ENCODE measurements around the gene NIT2.

NIT2 gene

GRCh38 chr3:100358413-100358812 is 23.9 kb downstream of the NIT2 start:
- TF ChIP-seq CEBPB (IDR thresholded peaks at IDR 0.05) (no peak), MAX (IDR thresholded peaks at IDR 0.05) (no peak), TEAD4 (IDR thresholded peaks at IDR 0.05) (no peak), CREB1 (IDR thresholded peaks at IDR 0.05; ENCODE audit: low read depth) (no peak), YY1 (IDR thresholded peaks at IDR 0.05; ENCODE audit: low read depth) (no peak), NFIC (IDR thresholded peaks at IDR 0.05) (no peak), ZBTB7A (IDR thresholded peaks at IDR 0.05; ENCODE audit: low read depth) (no peak), EP300 (IDR thresholded peaks at IDR 0.05; ENCODE audit: borderline replicate concordance) (no peak)
- TF ChIP-seq, protein P1, sequence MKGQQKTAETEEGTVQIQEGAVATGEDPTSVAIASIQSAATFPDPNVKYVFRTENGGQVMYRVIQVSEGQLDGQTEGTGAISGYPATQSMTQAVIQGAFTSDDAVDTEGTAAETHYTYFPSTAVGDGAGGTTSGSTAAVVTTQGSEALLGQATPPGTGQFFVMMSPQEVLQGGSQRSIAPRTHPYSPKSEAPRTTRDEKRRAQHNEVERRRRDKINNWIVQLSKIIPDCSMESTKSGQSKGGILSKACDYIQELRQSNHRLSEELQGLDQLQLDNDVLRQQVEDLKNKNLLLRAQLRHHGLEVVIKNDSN (IDR thresholded peaks at IDR 0.05): no peak

GRCh38 chr3:100359035-100359434 is 24.5 kb downstream of the NIT2 start:
- TF ChIP-seq RAD21 (IDR thresholded peaks at IDR 0.05; ENCODE audit: low read depth) (no peak), MAX (IDR thresholded peaks at IDR 0.05) (no peak), EP300 (IDR thresholded peaks at IDR 0.05; ENCODE audit: borderline replicate concordance) (no peak), NFIC (IDR thresholded peaks at IDR 0.05) (no peak), YY1 (IDR thresholded peaks at IDR 0.05; ENCODE audit: low read depth) (no peak), FOXM1 (IDR thresholded peaks at IDR 0.05; ENCODE audit: borderline replicate concordance, low read depth) (no peak), TAF1 (IDR thresholded peaks at IDR 0.05; ENCODE audit: low read depth) (no peak), TCF12 (IDR thresholded peaks at IDR 0.05; ENCODE audit: low read depth) (no peak), REST (IDR thresholded peaks at IDR 0.05; ENCODE audit: low read depth) (no peak), CREB1 (IDR thresholded peaks at IDR 0.05; ENCODE audit: low read depth) (no peak), EGR1 (IDR thresholded peaks at IDR 0.05) (no peak), CEBPB (IDR thresholded peaks at IDR 0.05) (no peak), ZBTB7A (IDR thresholded peaks at IDR 0.05; ENCODE audit: low read depth) (no peak), TEAD4 (IDR thresholded peaks at IDR 0.05) (no peak)
- TF ChIP-seq, protein P1 (IDR thresholded peaks at IDR 0.05): no peak

DNA sequence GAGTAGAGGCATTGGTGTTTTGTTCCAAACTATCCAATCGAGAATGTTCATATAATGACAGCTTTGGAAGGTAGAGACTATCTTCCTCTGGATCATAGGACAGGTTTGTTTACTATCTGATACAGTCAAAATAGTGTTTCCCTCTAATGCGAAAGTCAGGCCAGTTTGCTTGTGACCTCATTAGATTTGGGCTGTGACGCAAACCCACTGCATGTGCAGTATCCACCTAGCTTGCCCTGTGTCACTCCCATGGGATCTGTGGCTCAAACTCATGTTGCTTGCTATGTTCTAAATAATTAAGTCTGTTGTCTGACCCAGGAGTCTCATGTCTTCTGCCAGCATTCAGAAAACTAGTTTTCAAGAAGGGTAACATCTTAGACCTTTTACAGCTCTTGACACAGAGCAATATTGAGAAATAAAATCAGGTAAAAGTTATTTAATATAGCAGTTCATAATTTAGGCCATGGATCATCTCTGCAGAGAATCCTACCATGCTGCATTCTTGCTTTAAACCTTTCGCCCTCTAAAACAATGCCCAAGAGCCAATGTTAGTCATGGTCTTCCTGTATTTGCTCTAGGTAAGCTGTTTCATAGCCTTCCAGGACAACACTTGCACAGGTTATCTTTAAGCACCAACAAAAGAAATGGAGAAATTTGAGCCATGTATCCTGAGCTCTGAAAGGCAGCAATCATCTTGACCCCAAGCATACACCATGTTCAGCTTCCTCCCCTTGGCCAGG is 26.4 kb downstream of the NIT2 start:
- TF ChIP-seq RAD21 (IDR thresholded peaks at IDR 0.05; ENCODE audit: low read depth) (no peak), TEAD4 (IDR thresholded peaks at IDR 0.05) (no peak), CEBPB (IDR thresholded peaks at IDR 0.05) (no peak), CREB1 (IDR thresholded peaks at IDR 0.05; ENCODE audit: low read depth) (no peak), ZBTB7A (IDR thresholded peaks at IDR 0.05; ENCODE audit: low read depth) (no peak), YY1 (IDR thresholded peaks at IDR 0.05; ENCODE audit: low read depth) (no peak), EGR1 (IDR thresholded peaks at IDR 0.05) (no peak), REST (IDR thresholded peaks at IDR 0.05; ENCODE audit: low read depth) (no peak), EP300 (IDR thresholded peaks at IDR 0.05; ENCODE audit: borderline replicate concordance) (no peak), FOXM1 (IDR thresholded peaks at IDR 0.05; ENCODE audit: borderline replicate concordance, low read depth) (no peak), MAX (IDR thresholded peaks at IDR 0.05) (no peak), NFIC (IDR thresholded peaks at IDR 0.05) (no peak), TCF12 (IDR thresholded peaks at IDR 0.05; ENCODE audit: low read depth) (no peak)
- TF ChIP-seq, protein P1 (IDR thresholded peaks at IDR 0.05): no peak

DNA sequence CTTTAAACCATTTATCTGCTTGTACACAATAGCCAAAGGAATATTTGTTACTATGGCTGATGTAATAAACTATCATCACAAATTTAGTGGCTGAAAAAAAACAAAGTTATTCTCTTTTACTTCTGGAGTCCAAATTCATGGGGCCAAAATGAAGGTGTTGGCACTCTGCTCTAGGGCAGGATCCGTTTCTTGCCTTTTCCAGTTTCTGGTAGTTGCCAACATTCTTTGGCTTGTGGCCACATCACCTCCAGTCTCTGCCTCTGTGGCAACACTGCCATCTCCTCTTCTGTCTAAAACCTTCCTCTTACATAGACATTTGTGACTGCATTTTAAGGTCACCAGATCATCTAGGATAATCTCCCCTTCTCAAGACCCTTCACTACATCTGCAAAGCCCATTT is 27.3 kb downstream of the NIT2 start:
- no peak for TF ChIP-seq CREB1 (IDR thresholded peaks at IDR 0.05; ENCODE audit: low read depth)
- no peak for TF ChIP-seq CEBPB (IDR thresholded peaks at IDR 0.05)
- TF ChIP-seq NFIC (IDR thresholded peaks at IDR 0.05): no peak
- TF ChIP-seq TEAD4 (IDR thresholded peaks at IDR 0.05): no peak
- TF ChIP-seq RAD21 (IDR thresholded peaks at IDR 0.05; ENCODE audit: low read depth): no peak
- no peak for TF ChIP-seq TAF1 (IDR thresholded peaks at IDR 0.05; ENCODE audit: low read depth)
- no peak for TF ChIP-seq MAX (IDR thresholded peaks at IDR 0.05)
- TF ChIP-seq EGR1 (IDR thresholded peaks at IDR 0.05): no peak
- TF ChIP-seq FOXM1 (IDR thresholded peaks at IDR 0.05; ENCODE audit: borderline replicate concordance, low read depth): no peak
- TF ChIP-seq ZBTB7A (IDR thresholded peaks at IDR 0.05; ENCODE audit: low read depth): no peak
- no peak for TF ChIP-seq REST (IDR thresholded peaks at IDR 0.05; ENCODE audit: low read depth)
- TF ChIP-seq YY1 (IDR thresholded peaks at IDR 0.05; ENCODE audit: low read depth): no peak
